GM21737 (cell line): ENCODE data around the gene NFS1.
"Not testable (repeated sequence)": the region's sequence is repeated elsewhere in the genome, so short reads cannot be mapped to it uniquely, and the experiment has no call there.

ENCODE experiments used
- ATAC-seq: cut with Tn5 transposase; IDR thresholded peaks from one replicate; pipeline ENCODE4 v1.9.1; 2021; ENCODE audit warnings: mild to moderate bottlenecking, moderate library complexity; ENCODE audit not compliant: unreplicated experiment

The NFS1 gene

DNA sequence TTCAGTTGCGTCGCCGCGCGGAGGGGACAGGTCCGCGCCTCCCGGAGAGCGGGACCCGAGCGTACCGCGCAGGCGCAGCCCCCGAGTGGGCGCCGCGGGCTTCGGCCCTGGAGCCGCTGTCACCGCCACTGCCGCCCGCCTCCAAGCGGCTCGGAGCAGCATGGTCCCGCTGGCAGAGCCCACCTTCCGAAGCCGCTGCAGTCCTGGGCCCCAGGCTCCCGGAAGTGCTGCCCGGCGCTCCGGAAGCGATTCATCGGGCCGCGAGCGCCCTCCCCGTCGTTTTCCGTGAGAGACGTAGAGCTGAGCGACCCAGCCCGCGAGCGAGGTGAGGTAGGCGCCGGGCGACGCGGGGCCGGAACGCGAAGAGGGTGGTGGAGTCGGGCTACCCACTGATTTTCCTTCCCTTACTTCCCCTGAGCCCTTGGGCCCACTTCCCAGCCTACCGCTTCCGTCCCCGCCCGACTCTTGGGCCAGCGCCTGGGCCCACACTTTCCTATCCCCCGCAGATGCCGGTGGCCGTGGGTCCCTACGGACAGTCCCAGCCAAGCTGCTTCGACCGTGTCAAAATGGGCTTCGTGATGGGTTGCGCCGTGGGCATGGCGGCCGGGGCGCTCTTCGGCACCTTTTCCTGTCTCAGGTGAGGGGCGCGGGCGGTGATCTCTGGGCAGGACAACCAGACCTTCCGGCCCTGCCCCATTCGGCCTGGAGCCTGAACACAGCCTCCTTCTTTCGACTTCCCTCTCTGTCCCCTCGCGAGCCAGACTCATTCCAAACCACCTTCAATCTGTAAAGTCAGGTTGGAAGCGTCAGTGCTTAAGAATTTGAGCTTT, at the start of gene NFS1, which contains the start of gene ROMO1:
Gene NFS1 (minus strand): TSS at position 226 of the 830 bp plus-strand sequence. CDS start 64 bp downstream, at position 162.
Gene ROMO1 (plus strand): TSS at position 279 of the 830 bp plus-strand sequence. CDS start 228 bp downstream, at position 507.
- ATAC-seq = peak; percentile 65

DNA sequence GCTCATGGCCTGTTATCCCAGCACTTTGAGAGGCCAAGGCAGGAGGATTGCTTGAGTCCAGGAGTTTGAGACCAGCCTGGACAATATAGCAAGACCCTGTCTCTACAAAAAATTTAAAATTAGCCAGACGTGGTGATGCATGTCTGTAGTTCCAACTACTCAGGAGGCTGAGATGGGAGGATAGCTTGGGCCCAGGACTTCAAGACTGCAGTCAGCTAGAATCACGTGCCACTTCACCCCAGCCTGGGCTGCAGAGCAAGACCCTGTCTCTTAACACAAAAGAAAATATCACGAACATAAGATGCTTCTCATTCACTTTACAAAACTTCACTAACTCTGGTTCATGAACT, 45.3 kb upstream of the NFS1 start:
- not testable (repeated sequence) for ATAC-seq

DNA sequence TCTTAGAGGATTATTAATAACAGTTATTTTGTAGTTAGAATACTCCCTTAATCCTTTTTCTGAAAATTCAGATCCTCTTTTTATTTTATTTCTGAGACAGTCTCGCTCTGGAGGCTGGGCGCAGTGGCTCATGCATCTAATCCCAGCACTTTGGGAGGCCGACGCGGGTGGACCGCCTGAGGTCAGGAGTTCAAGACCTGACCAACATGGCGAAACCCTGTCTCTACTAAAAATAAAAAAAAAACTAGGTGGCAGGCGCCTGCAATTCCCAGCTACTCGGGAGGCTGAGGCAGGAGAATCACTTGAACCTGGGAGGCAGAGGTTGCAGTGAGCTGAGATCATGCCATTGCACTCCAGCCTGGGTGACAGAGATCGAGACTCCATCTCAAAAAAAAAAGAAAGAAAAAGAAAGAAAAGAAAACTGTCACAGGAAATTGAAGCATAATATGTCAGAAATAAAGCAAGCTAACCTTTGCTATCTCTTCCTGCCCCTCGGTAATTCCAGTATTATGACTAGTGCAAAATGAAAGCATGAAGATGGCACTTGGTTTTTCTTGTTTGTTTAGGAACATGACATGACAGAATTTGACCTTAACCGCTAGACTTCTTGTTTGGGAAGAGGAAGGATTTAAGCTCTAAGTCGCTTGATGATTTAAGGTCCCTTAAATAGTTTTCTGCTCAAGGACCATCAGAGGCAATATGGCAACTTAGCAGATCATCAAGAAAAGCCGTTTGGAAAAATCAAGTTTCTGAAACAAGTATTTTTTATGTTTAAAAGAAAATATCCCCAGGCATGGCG, 44.7 kb upstream of the NFS1 start:
- ATAC-seq = no peak

DNA sequence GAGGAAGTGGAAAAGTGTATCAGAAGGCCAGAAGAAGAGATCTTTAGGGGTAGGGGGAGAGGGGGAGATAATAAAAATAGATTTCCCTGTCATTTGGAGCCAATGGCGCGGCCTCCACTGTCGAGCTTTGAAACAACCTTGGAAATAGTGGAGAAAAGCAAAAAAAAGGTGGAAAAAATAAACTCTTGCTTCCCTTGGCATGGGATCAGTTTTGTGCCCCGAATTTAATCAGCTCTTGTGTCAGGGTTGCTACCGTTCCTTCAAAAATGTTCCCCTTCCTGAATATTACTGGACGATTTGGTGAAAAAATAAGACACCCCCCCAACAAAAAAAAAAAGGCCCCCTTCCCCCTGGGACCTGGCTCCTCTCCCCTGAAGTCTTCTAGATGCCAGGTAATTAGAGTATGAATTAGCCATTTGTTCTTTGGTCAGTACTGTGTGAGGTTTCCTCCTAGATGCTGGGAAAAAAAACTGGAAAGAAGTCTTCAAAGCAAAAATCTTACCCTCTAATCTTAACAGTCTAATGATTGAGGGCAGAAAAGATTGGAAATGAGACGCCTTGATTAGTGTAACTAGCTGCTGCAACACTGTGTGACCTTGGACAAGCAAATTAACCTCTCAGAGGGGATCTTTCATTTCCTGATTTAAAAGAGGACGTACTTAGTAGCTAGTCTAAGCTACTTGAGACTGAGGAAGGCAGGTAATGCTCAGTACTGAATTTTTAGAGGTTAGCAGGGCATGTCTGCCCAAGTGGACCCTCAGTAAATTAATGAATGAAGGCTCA, 43.8 kb upstream of the NFS1 start:
- no peak for ATAC-seq

DNA sequence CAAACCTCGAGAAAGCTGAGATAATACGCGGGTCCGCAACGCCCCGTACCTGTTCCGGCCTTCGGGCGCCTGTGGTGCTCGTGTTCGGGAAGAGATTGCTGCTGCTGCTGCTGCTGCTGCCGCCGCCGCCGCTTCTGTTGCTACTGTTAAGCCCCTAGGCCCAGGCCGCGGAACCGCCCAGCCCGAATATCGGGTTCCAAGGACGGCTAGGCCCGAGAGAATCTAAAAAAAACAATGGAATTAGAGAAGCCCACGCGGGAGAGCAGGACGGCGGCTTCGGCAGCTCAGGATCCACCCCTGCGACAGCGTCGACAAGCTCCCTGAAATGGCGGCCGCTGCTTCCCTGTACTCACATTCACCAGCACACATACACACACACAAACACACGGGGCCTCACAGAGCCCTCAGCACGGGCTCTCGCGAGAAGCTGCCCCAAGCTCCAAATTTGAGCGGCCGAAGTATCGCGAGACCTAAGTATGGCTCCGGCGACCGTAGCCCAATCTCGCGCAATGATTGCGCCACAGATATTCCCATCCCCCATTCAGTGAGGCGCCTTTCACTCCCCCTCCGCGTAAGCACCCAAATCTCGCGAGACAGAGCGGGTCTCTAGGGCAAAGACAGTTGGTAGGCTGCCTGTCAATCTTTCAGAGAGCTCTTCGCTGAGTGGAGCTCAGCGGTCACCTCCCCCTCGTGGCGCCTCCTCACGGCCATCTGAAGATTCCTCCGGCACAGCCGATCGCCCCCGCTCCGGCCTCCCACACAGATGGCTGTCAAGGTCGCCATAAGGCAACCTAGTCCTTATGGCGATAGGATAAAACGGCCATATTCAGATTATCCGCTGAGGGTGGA, 43.0 kb upstream of the NFS1 start, which contains the start of gene RBM39:
Gene RBM39 (minus strand): TSS at position 369 of the 849 bp plus-strand sequence. CDS start 1,386 bp downstream, outside the sequence.
- peak; percentile 91 for ATAC-seq

DNA sequence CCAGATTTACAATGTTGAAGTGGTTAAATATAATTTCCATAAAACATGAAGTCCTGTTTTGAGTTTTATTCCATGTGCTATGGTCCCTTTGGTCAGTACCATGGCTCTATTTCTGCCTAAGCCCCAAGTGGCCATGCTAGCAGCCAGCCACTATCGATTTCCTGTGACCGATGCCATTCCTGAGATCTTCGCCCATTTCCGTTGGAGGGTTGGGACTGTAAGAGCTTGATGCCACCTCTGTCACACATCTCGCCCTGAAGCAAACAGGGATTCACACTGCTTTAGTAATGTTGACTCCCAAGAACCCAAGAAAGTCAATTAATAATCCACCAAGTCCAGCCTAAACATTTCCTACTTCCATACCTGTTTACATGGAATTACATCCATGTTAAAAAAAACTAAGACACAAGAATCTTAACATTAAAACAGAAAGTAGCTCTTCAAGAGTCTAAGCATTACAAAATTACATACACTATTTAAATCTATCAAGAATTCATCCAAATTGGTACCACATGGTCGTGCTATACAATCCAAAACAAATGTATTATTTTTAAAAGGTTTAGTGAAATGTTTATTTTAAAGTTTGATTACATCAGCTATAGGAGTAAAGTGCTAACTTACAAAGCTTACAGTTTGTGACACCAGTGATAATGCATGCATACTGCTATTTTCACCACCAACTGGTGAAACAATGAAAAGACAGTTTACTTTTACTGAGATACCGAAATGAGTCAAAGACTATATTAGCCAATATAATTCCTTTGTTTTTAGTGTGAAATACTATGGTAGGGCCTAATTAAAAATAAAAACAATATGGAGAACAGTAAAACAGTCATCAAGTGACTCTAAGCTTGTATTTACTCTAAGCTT, 40.4 kb upstream of the NFS1 start:
- ATAC-seq = no peak

DNA sequence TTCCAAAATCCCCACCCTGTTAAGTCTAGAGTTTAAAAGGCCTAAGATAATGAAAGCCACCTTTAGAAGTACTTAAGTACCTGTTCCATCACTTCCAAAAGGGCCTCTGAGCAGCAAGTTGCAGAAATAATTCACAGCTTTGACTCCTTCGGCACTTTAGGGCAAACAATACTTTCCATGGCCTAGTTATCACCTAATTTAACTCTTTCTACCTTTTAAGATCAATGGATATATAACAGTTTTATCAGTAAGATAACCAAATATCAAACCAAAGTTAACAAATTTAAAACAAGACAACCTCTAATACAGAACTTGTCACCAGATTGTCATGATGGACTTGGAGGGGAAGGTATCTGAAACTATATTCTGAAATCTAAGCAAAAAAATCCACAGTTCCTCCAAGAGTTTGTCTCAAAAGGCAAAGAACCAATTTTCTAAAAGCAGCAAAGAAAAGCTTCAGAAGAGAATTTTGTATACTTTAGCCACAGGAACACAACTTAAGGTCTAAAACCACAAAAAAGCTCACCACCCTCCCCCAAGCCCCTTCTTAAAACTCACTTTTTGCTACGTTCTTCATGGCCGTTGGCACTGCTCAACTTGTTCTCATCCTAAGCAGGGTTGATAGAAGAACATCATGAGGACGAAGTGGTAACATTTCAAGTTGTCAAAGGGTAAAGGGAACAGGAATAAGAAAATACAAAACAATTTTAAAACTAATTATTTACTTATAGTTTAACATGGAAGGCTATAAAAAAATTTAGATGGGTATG, 39.4 kb upstream of the NFS1 start:
- no peak for ATAC-seq

DNA sequence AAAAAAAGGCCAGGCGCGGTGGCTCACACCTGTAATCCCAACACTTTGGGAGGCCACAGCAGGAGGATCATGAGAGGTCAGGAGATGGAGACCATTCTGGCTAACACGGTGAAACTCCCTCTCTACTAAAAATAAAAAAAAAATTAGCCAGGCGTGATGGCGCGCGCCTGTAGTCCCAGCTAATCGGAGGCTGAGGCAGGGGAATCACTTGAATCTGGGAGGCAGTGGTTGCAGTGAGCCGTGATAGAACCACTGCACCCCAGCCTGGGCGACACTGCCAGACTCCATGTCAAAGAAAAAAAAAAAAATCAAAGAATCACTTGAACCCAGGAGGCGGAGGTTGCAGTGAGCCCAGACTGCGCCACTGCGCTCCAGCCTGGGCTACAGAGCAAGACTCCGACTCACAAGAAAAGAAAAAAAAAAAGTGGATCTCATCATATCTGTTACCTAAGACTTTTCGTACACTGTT, 38.7 kb upstream of the NFS1 start:
- no peak for ATAC-seq

DNA sequence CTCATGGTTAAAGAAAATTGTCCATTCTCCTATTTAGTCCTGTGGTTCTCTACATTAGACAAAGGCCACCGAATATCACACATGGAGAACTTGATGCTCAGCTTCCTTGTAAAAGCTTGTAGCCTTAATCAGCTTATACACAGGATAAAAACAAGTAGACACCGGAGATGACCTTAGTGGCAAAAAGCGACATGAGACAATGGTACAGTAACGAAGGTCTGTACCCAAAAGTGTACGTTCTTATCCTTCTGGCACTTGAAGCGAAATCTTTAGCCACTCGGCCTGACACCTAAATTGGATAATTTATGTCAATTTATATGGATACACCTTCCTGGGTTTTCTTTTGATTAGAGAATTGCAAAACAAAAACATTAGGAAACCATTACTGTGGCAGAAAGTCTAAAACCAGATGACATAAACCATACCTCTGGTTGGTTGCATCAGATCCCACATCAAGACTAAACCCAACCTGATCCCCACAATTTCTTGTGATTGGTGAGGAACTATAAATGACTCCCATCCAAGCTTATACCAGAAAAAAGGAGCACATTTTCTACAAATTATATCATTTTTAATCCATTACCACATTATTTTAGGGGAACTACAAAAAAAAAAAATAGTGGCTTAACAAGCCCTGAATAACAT, 36.8 kb upstream of the NFS1 start:
- ATAC-seq = no peak

DNA sequence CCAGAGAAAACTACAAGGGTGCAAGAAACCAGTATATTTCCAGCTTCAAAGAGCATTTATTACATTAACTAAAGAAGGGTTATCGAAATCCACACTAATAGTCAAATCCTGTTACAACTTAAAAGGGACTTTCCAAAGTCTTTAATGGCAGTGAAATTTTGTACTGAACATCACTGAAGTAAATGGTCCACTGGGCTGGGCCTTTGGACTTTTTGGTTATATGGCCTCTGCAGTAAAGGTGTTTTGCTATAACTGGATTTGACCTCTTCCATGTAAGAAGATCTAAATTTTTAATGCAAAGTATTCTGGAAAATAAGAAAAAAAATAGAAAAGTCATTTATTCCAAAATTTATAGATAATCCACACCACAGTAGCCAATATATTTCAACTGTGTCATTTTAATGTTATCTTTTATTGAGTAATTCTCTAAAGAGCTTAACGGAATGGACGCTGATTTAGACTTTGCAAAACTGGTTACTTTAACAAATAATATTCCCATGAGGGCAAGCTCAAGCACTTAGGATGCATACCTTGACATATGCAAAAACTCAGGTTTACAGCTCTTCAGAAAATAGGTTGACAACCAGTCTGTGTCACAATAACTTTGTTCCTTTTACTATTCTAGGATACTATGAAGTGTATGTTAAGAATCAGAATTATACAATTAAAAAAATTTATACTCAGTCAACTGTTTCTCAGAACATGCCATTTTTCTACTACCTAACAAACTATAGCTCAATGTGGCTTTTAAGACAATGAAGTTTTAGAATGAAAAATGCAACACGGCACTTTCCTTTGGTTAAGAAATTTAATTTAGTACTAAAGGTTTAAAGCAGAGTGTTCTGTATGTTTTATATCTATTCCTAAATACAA, 35.9 kb upstream of the NFS1 start:
- ATAC-seq = no peak

DNA sequence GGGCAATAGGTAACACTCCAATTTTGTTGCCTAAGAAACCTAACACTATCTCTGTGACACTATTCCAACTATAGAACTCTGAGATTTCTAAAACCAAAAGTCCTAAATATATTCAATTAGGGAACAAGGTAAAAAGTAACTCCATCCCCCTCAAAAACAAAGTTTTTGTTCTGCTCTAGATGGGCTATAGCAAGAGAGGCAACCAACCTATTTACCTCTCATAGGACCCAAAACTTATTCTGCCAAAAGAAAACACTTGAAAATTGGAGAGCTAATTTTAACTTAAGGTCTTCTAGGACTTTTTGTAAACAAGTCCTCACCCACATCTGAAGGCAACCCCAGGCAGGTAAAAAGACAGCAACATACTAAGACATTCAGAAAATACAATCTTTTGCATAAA, 35.2 kb upstream of the NFS1 start:
- no peak for ATAC-seq

DNA sequence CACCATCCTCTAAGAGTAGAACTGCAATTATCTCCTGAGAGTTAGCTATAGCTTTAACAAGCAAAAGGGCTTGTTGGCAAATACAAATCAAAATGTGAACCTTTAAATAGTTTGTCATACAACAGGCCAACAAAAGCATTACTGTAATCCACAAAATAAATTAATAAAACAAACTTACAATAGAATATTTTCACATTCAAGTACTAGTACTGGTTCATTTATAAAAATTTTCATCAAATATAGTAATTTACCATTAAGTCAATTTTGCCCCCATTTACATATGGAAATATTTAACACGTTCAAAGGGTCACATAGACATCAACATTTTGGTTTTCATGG, 33.5 kb upstream of the NFS1 start:
- ATAC-seq = no peak

DNA sequence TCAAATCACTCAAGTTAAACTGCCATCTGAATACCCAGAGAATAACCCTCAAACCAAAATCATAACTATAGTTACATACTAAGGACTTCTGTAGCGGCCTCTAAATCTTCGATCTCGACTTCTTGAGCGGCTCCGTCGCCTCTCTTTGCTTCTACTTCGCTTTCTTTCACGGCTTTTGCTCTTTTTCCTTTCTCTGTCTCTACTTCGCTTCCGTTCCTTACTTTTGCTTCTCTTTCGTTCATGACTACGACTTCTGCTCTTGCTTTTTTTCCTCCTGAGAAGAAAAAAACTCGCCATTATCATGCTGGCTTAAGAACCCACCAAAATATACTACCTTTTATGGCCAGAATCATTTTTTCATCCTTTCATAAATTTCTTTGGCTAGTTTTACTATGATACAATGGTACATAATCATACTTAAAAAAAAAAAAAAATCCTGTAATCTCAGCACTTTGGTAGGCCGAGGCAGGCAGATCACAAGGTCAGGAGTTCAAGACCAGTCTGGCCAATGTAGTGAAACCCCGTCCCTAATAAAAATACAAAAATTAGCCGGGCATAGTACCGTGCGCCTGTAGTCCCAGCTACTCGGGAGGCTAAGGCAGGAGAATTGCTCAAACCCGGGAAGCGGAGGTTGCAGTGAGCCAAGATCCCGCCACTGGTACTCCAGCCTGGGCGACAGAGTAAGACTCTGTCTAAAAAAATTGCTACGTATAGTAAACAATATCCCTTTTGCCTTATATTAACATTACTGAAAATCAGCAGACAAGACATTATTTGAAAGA, 32.9 kb upstream of the NFS1 start:
- no peak for ATAC-seq

DNA sequence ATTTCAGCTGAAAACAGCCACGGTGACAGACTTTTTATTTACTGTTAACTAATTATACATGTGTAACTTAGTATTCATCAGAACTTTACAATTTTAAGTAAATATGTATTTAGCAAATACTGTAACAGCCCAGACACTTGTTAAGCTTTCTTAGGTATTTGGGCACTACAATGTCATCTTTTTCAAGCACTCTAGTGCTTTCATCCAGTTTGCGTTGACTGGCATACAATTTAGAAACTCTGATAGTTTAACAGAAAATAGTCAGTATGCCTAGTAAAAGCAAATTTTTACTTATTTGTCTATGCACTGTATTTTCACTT, 32.3 kb upstream of the NFS1 start:
- no peak for ATAC-seq

DNA sequence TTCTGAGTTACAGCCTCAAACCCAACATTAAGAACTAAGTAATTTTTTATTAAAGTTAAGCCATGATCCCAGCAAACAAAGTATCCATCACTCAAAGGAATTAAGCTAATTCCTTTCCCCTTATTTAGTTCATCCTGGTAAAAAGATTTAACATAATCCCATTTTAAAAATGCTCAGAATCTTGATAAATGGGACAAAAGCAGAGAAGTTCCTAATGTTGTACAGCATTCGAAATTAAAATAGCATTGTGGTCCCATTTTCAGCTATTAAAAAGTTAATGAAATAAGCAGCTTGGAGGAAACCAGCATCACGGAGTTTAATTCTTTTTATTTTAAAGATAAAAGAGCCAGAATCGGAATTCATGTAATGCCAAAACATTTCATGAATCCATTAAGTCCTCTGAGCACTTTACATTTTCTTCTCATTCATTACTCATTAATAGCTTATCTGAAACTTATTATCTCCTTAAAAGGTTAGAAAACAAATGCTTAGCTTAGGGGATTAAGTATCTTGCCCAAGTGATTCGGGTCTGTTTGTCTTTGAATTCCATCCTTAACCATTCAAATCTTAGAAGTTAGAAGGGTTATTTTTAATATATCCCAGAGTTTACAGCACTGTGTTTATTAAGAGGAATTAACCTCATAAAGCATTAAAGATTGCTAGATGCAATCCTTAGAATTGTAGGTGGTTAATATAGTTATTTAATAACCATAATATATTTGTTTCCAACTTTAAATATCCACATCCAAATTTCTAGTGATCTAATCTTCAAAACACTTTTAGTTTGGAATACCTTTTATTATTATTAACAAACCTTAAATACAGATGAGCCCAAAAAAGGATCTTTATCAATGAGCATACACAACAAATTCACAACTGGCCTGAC, 31.7 kb upstream of the NFS1 start:
- no peak for ATAC-seq
